ENCODE measurements around the gene DCAF5. TPM values are rescaled to one million over a fixed set of nuclear protein-coding genes. Genes with fewer than 3 reads are reported as not detected.
A peak's percentile ranks its signal among the peaks of the same experiment; 100 is the strongest.

Gene DCAF5
- total RNA-seq, 1 donor from 2014 or later = 57.8 TPM

GRCh38 chr14:69008421-69008884, 144.5 kb downstream of the DCAF5 start:
- no peak for TF ChIP-seq CTCF (IDR thresholded peaks at IDR 0.05; ENCODE audit: borderline replicate concordance)
- no peak overlapping the region for H3K4me3 ChIP-seq
- intact Hi-C loops (cut with micrococcal nuclease) = loop anchor here (10.0 kb wide), 1 partner anchor 94 kb away; no protein-coding TSS in a partner anchor
- peaks cover 9% of the 10 kb centered on the region for H3K4me1 ChIP-seq
- no peak overlapping the region for H3K27ac ChIP-seq (replicated peaks)
- no peak for DNase-seq
- H3K27me3 ChIP-seq (ENCODE audit: low read depth) = no peaks in the 10 kb centered on the region
- no peaks in the 10 kb centered on the region for H3K36me3 ChIP-seq
- H3K9me3 ChIP-seq (replicated peaks) = peaks cover 5% of the 10 kb centered on the region

- H3K27ac ChIP-seq (replicated peaks) = no peak overlapping the region
- intact Hi-C loops (cut with micrococcal nuclease) = loop anchor here (10.0 kb wide), 1 partner anchor 92 kb away; no protein-coding TSS in a partner anchor
- no peak for TF ChIP-seq CTCF (IDR thresholded peaks at IDR 0.05; ENCODE audit: borderline replicate concordance)
- H3K36me3 ChIP-seq = no peaks in the 10 kb centered on the region
- no peak overlapping the region for H3K4me3 ChIP-seq
- no peak for DNase-seq
- no peaks in the 10 kb centered on the region for H3K27me3 ChIP-seq (ENCODE audit: low read depth)
- peaks cover 9% of the 10 kb centered on the region for H3K4me1 ChIP-seq
- H3K9me3 ChIP-seq (replicated peaks) = peaks cover 5% of the 10 kb centered on the region
Measured at GRCh38 chr14:69006346-69006745, 146.6 kb downstream of the DCAF5 start.

GRCh38 chr14:69005432-69006148, 147.3 kb downstream of the DCAF5 start:
- no peak for TF ChIP-seq CTCF (IDR thresholded peaks at IDR 0.05; ENCODE audit: borderline replicate concordance)
- H3K27ac ChIP-seq (replicated peaks) = no peak overlapping the region
- peaks cover 9% of the 10 kb centered on the region for H3K4me1 ChIP-seq
- peak; percentile 22 for DNase-seq
- no peaks in the 10 kb centered on the region for H3K27me3 ChIP-seq (ENCODE audit: low read depth)
- H3K4me3 ChIP-seq = no peak overlapping the region
- intact Hi-C loops (cut with micrococcal nuclease) = loop anchor here (10.0 kb wide), 1 partner anchor 91 kb away; no protein-coding TSS in a partner anchor
- H3K36me3 ChIP-seq = no peaks in the 10 kb centered on the region
- H3K9me3 ChIP-seq (replicated peaks) = peaks cover 5% of the 10 kb centered on the region

- intact Hi-C loops (cut with micrococcal nuclease) = loop anchor here (10.0 kb wide), 1 partner anchor 90 kb away; no protein-coding TSS in a partner anchor
Measured at GRCh38 chr14:69004731-69005431, 148.0 kb downstream of the DCAF5 start.

More at GRCh38 chr14:69004731-69005431, 148.0 kb downstream of the DCAF5 start:
- H3K27ac ChIP-seq (replicated peaks) = no peak overlapping the region
- H3K36me3 ChIP-seq = no peaks in the 10 kb centered on the region
- no peaks in the 10 kb centered on the region for H3K27me3 ChIP-seq (ENCODE audit: low read depth)
- H3K4me1 ChIP-seq = peaks cover 9% of the 10 kb centered on the region
- DNase-seq = no peak
- no peak for TF ChIP-seq CTCF (IDR thresholded peaks at IDR 0.05; ENCODE audit: borderline replicate concordance)
- H3K4me3 ChIP-seq = no peak overlapping the region
- peaks cover 5% of the 10 kb centered on the region for H3K9me3 ChIP-seq (replicated peaks)
